ENCODE data around the gene ANTXR1. TPM values are rescaled to one million over a fixed set of nuclear protein-coding genes. Genes with fewer than 3 reads are reported as not detected.

The ANTXR1 gene
- total and polyA plus RNA-seq, 2 of the 8 experiments (the other 6 are each of a cell fraction or from before 2014, with no cell fraction given) = 15.8 to 44.3 TPM

DNA sequence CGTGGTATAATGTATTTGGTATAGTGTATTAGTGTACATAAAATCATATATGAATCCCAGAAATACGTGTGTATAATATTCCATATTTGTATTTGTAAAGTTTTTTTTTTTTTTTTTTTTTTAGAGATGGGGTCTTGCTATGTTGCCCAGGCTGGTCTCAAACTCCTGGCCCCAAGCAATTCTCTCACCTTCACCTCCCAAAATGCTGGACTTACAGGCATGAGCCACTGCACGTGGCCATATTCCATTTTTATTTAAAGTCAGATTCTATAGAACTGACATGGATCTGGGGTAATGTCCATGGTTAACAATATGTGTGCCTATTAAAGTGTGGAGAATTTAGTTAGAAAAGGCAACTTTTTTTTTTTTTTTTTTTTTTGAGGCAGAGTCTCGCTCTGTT, 71.5 kb downstream of the ANTXR1 start:
- no peak overlapping the region for H4K5ac ChIP-seq (ENCODE audit: insufficient read length, low read depth, low read length)
- no peak overlapping the region for H3K27ac ChIP-seq (ENCODE audit: low read depth, low read length)
- H3K4ac ChIP-seq (replicated peaks; ENCODE audit: insufficient read length, low read depth, low read length) = no peak overlapping the region
- H3K14ac ChIP-seq (ENCODE audit: insufficient read length) = no peak overlapping the region
- no peak overlapping the region for H3K4me2 ChIP-seq (ENCODE audit: insufficient read depth in 1 of 2, low read depth in 2 of 2, low read length in 2 of 2)
- H2AK5ac ChIP-seq (ENCODE audit: low read depth, low read length) = no peak overlapping the region
- DNase-seq (ENCODE audit: low read depth in 1 of 2, low spot score in 2 of 2) (no peak), FAIRE-seq (no peak)
- ChIA-PET CTCF (ENCODE audit: partially characterized antibody) (interaction anchor here (0.7 kb wide), 1 partner anchor 26 kb away, joined by 3 read pairs; no protein-coding TSS in a partner anchor), POLR2A (ENCODE audit: partially characterized antibody) (no interaction called here)
- H2BK5ac ChIP-seq (ENCODE audit: low read depth, low read length) = no peak overlapping the region
- H2BK20ac ChIP-seq (ENCODE audit: low read length) = no peak overlapping the region
- H2AFZ ChIP-seq (ENCODE audit: low read length) = no peak overlapping the region
- no peaks in the 10 kb centered on the region for H3K9me3 ChIP-seq (ENCODE audit: insufficient read depth in 2 of 2, low read depth in 1 of 2, low read length in 1 of 2)
- no peak overlapping the region for H3K4me3 ChIP-seq (ENCODE audit: extremely low read depth in 1 of 4, insufficient read depth in 2 of 4, low read depth in 3 of 4, low read length in 4 of 4)
- H3K56ac ChIP-seq (replicated peaks; ENCODE audit: insufficient read length, low read depth, low read length) = no peak overlapping the region
- H3K79me1 ChIP-seq (ENCODE audit: low read depth, low read length) = no peaks in the 10 kb centered on the region
- H4K20me1 ChIP-seq (replicated peaks in 1 of 2; ENCODE audit: control insufficient read depth in 1 of 2, insufficient read depth in 2 of 2, low read length in 2 of 2) = peaks cover 0 to 5% of the 10 kb centered on the region in 2 experiments
- H4K91ac ChIP-seq (replicated peaks; ENCODE audit: insufficient read length, low read length) = no peak overlapping the region
- no peak overlapping the region for H2BK12ac ChIP-seq (ENCODE audit: low read depth, low read length)
- no peaks in the 10 kb centered on the region for H3K27me3 ChIP-seq (replicated peaks in 1 of 4; ENCODE audit: control insufficient read depth in 3 of 4, extremely low read depth in 1 of 4, insufficient read depth in 3 of 4, low read length in 3 of 4)
- WGBS, 2 experiments (ENCODE audit: extremely low coverage in 1 of 2, insufficient coverage in 1 of 2, insufficient read length in 1 of 2, insufficient replicate concordance in 2 of 2, low coverage in 1 of 2, low lambda C conversion rate in 2 of 2, missing lambda C conversion rate in 1 of 2) = 91% methylated on average over 3 of the region's 4 CpGs; no CpG with 5 or more reads in 1 of the 2 experiments
- no peak overlapping the region for H2BK120ac ChIP-seq (replicated peaks; ENCODE audit: low read depth, low read length)
- no peak for TF ChIP-seq SIN3A (conservative IDR thresholded peaks at IDR 0.05 in 1 of 2, IDR thresholded peaks at IDR 0.05 in 1 of 2; ENCODE audit: low read depth in 1 of 2, low read length in 2 of 2)
- no peak for TF ChIP-seq KDM1A (IDR thresholded peaks at IDR 0.05; ENCODE audit: borderline replicate concordance, low read length)
- H3K23me2 ChIP-seq (ENCODE audit: low read depth, low read length) = no peaks in the 10 kb centered on the region
- no peak overlapping the region for H3K23ac ChIP-seq (ENCODE audit: insufficient read length)
- no peak overlapping the region for H2BK15ac ChIP-seq (ENCODE audit: low read length)
- H3K79me2 ChIP-seq (ENCODE audit: control insufficient read depth in 1 of 2, insufficient read depth in 2 of 2, low read length in 2 of 2) = no peaks in the 10 kb centered on the region
- H3K4me1 ChIP-seq (replicated peaks in 1 of 4; ENCODE audit: control insufficient read depth in 3 of 4, insufficient read depth in 4 of 4, low read length in 3 of 4) = no peaks in the 10 kb centered on the region; a peak in 2 of 7 replicates
- H3K9ac ChIP-seq (replicated peaks in 1 of 4; ENCODE audit: extremely low read depth in 1 of 4, low read depth in 3 of 4, low read length in 3 of 4) = no peak overlapping the region
- no peak overlapping the region for H3K18ac ChIP-seq (ENCODE audit: extremely low read depth, low read length)
- peaks cover 0 to 12% (median 6%) of the 10 kb centered on the region in 4 experiments; a peak in 3 of 8 replicates for H3K36me3 ChIP-seq (ENCODE audit: control insufficient read depth in 2 of 4, insufficient read depth in 4 of 4, low read length in 3 of 4)
- no peak overlapping the region for H4K8ac ChIP-seq (ENCODE audit: extremely low read depth, insufficient read depth, low read length)

All from H1 (cell line).